ENCODE results near the gene TMEM242. TPM values are rescaled to one million over a fixed set of nuclear protein-coding genes. Genes with fewer than 3 reads are reported as not detected.
A peak's percentile ranks its signal among the peaks of the same experiment; 100 is the strongest.

Gene TMEM242
- total and polyA plus RNA-seq, 2 of the 13 experiments (the other 11 are each of a cell fraction or from before 2014, with no cell fraction given): 5.6 to 11.1 TPM

DNA sequence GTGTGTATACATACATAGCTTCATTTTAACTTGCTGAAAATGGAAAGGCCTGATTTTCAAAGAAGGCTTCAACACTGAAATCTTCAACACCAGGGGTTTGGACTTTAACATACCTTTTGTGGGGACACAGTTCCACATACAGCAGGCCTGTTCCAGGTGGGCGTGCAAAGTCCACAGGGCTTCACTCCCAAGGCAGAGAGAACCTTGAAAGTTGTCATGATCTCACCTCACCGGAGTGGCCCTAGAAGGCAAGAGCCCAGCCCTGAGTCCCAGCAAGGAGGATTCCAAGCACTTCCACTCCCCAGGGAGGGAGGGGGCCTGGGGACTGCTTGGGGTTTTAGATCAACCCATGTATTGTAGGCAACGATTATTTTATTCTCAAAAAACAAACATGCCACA lies 47.2 kb downstream of the TMEM242 start:
- no peak overlapping the region for H3K9ac ChIP-seq (ENCODE audit: insufficient read depth, low read depth, low read length)
- peaks cover 2 to 7% of the 10 kb centered on the region in 2 experiments; a peak in 3 of 5 replicates for H3K27me3 ChIP-seq (ENCODE audit: control insufficient read depth in 1 of 2, insufficient read depth in 2 of 2, low read length in 2 of 2)
- no peak overlapping the region for H2AFZ ChIP-seq (ENCODE audit: low read length)
- no peak overlapping the region for H3K27ac ChIP-seq (ENCODE audit: extremely low read length, insufficient read depth, low read length)
- POLR2A ChIA-PET: interaction anchor here (1.2 kb wide), 1 partner anchor 9 kb away, joined by 3 read pairs; no protein-coding TSS in a partner anchor
- intact Hi-C loops (cut with micrococcal nuclease; ENCODE audit: unreplicated experiment) (no loop called here), in situ Hi-C loops (cut with HindIII; ENCODE audit: extremely low pct_ligation_motif_present, low pct_unique_long_range_greater_than_20kb) (no loop called here)
- H3K36me3 ChIP-seq (replicated peaks in 1 of 2; ENCODE audit: control insufficient read depth in 1 of 2, insufficient read depth in 2 of 2, low read length in 2 of 2): no peaks in the 10 kb centered on the region
- WGBS (ENCODE audit: low lambda C conversion rate): 24% methylated on average over 3 of the region's 3 CpGs
- BruUV-seq (replicated peaks): no TSS peak
- H3K4me2 ChIP-seq (ENCODE audit: low read depth, low read length): peak overlapping the region; percentile 48; the same call in 1 of the 2 replicates
- no peaks in the 10 kb centered on the region for H3K9me3 ChIP-seq (ENCODE audit: low read length)
- DNase-seq (ENCODE audit: low spot score) (peak; percentile 31), ATAC-seq (no peak), FAIRE-seq (peak; percentile 73)
- H4K20me1 ChIP-seq (ENCODE audit: insufficient read depth, low read length): no peaks in the 10 kb centered on the region
- no peak overlapping the region for H3K4me3 ChIP-seq (replicated peaks in 1 of 3; ENCODE audit: insufficient read depth in 1 of 3, low read depth in 2 of 3, low read length in 3 of 3)
- H3K79me2 ChIP-seq (ENCODE audit: insufficient read depth, low read length): no peaks in the 10 kb centered on the region
- CTCF ChIA-PET (ENCODE audit: low intra/inter-chr PET ratio, low total read pairs): no interaction called here
- peaks cover 52% of the 10 kb centered on the region for H3K4me1 ChIP-seq (ENCODE audit: insufficient read depth, low read length)
- TF ChIP-seq REPIN1 (CRISPR knock-in tag; IDR thresholded peaks at IDR 0.05; ENCODE audit: borderline replicate concordance, low read depth) (no peak), HMG20A (CRISPR knock-in tag; IDR thresholded peaks at IDR 0.05; ENCODE audit: borderline replicate concordance) (peak; percentile 36; the same call in 1 of the 2 replicates), ZNF580 (CRISPR knock-in tag; IDR thresholded peaks at IDR 0.05; ENCODE audit: borderline replicate concordance, low read depth) (no peak), ZNF446 (CRISPR knock-in tag; IDR thresholded peaks at IDR 0.05) (no peak), ZEB1 (IDR thresholded peaks at IDR 0.05; ENCODE audit: insufficient replicate concordance, low read depth) (peak; percentile 57), ZNF703 (CRISPR knock-in tag; IDR thresholded peaks at IDR 0.05; ENCODE audit: borderline replicate concordance) (no peak), HNF4A (CRISPR knock-in tag; IDR thresholded peaks at IDR 0.05) (peak; percentile 71), ZNF121 (CRISPR knock-in tag; IDR thresholded peaks at IDR 0.05) (no peak), NR2F2 (IDR thresholded peaks at IDR 0.05; ENCODE audit: borderline replicate concordance, low read depth) (no peak), CCDC6 (CRISPR knock-in tag; IDR thresholded peaks at IDR 0.05) (no peak), EHMT2 (IDR thresholded peaks at IDR 0.05; ENCODE audit: borderline replicate concordance, low read depth, low read length) (no peak), ZMYM4 (CRISPR knock-in tag; IDR thresholded peaks at IDR 0.05) (no peak), HNRNPL (IDR thresholded peaks at IDR 0.05; ENCODE audit: low read depth, low read length) (no peak), NFKBIZ (CRISPR knock-in tag; IDR thresholded peaks at IDR 0.05) (no peak), ATRX (CRISPR knock-in tag; IDR thresholded peaks at IDR 0.05; ENCODE audit: borderline replicate concordance) (no peak), ZNF101 (CRISPR knock-in tag; IDR thresholded peaks at IDR 0.05; ENCODE audit: borderline replicate concordance, low read depth) (no peak), NONO (IDR thresholded peaks at IDR 0.05) (no peak), NONO (CRISPR knock-in tag; conservative IDR thresholded peaks at IDR 0.05) (no peak), ZBED4 (CRISPR knock-in tag; IDR thresholded peaks at IDR 0.05; ENCODE audit: borderline replicate concordance) (no peak), GABPB1 (CRISPR knock-in tag; IDR thresholded peaks at IDR 0.05) (no peak), ERF (CRISPR knock-in tag; IDR thresholded peaks at IDR 0.05) (no peak)
- TF ChIP-seq, protein P1, sequence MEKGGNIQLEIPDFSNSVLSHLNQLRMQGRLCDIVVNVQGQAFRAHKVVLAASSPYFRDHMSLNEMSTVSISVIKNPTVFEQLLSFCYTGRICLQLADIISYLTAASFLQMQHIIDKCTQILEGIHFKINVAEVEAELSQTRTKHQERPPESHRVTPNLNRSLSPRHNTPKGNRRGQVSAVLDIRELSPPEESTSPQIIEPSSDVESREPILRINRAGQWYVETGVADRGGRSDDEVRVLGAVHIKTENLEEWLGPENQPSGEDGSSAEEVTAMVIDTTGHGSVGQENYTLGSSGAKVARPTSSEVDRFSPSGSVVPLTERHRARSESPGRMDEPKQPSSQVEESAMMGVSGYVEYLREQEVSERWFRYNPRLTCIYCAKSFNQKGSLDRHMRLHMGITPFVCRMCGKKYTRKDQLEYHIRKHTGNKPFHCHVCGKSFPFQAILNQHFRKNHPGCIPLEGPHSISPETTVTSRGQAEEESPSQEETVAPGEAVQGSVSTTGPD (CRISPR knock-in tag; IDR thresholded peaks at IDR 0.05): no peak
